GM23248 (cell line): ENCODE data around the gene TIMM22. TPM values are rescaled to one million over a fixed set of nuclear protein-coding genes. Genes with fewer than 3 reads are reported as not detected.

Source experiments
- DNase-seq: peaks from one replicate; pipeline ENCODE4 v3.0.0-alpha.2; 2015
- H2AFZ ChIP-seq: fragments of 200-600 bp; sonication (generic); 2 replicates; pipeline ENCODE4 v1.6.1; 2016; ENCODE audit warnings: antibody characterized with exemption
- H3F3A ChIP-seq: fragments of 200-600 bp; sonication (generic); 2 replicates; pipeline ENCODE4 v1.6.1; 2016; ENCODE audit warnings: mild to moderate bottlenecking, antibody characterized with exemption, mixed run types; ENCODE audit not compliant: insufficient read depth
- H3K27ac ChIP-seq: fragments of 200-600 bp; sonication (generic); 2 replicates; pipeline ENCODE4 v1.5.1; 2016; ENCODE audit warnings: mild to moderate bottlenecking
- H3K27me3 ChIP-seq: fragments of 200-600 bp; sonication (generic); replicated peaks from 2 replicates; pipeline ENCODE4 v1.6.1; 2016; ENCODE audit warnings: mild to moderate bottlenecking; ENCODE audit not compliant: insufficient read depth
- H3K36me3 ChIP-seq: fragments of 200-600 bp; sonication (generic); 2 replicates; pipeline ENCODE4 v1.6.1; 2016; ENCODE audit warnings: low read depth, mild to moderate bottlenecking
- H3K4me1 ChIP-seq: fragments of 200-600 bp; sonication (generic); 2 replicates; pipeline ENCODE4 v1.6.1; 2016; ENCODE audit warnings: mild to moderate bottlenecking; ENCODE audit not compliant: insufficient read depth
- H3K4me2 ChIP-seq: fragments of 200-600 bp; sonication (generic); one replicate; pipeline ENCODE4 v1.6.1; 2016; ENCODE audit warnings: mild to moderate bottlenecking; ENCODE audit not compliant: unreplicated experiment
- H3K4me3 ChIP-seq: fragments of 200-600 bp; sonication (generic); 2 replicates; pipeline ENCODE4 v1.5.1; 2016; ENCODE audit warnings: mild to moderate bottlenecking
- H3K79me2 ChIP-seq: fragments of 200-600 bp; sonication (generic); 2 replicates; pipeline ENCODE4 v1.6.1; 2016; ENCODE audit warnings: mild to moderate bottlenecking; ENCODE audit not compliant: insufficient read depth
- H3K9ac ChIP-seq: fragments of 200-600 bp; sonication (generic); 2 replicates; pipeline ENCODE4 v1.6.1; 2016; ENCODE audit warnings: mild to moderate bottlenecking
- H3K9me2 ChIP-seq: fragments of 200-600 bp; sonication (generic); 2 replicates; pipeline ENCODE4 v1.6.1; 2016; ENCODE audit warnings: mixed run types, mild to moderate bottlenecking, moderate library complexity; ENCODE audit not compliant: insufficient read depth
- H3K9me3 ChIP-seq: fragments of 200-600 bp; sonication (generic); one replicate; pipeline ENCODE4 v1.6.1; 2017; ENCODE audit warnings: low read depth
- H4K20me1 ChIP-seq: fragments of 200-600 bp; sonication (generic); 2 replicates; pipeline ENCODE4 v1.6.0; 2016; ENCODE audit not compliant: insufficient read depth
- EZH2 ChIP-seq: fragments of 200-600 bp; sonication (generic); IDR thresholded peaks from 2 replicates; pipeline ENCODE4 v1.6.1; 2018; ENCODE audit warnings: antibody characterized with exemption, mild to moderate bottlenecking; ENCODE audit not compliant: insufficient read depth, poor library complexity, severe bottlenecking
- EZH2phosphoT487 ChIP-seq: fragments of 200-600 bp; sonication (generic); IDR thresholded peaks from 2 replicates; pipeline ENCODE4 v1.6.1; 2018; ENCODE audit warnings: antibody characterized with exemption, moderate library complexity, mild to moderate bottlenecking, low read depth; ENCODE audit not compliant: insufficient read depth
- WGBS, 2 experiments: methylation state at CpG; one replicate each; pipeline ENCODE4 v1.1.6; 2015 to 2017; ENCODE audit warnings: low lambda C conversion rate in 2 of 2, low coverage in 1 of 2; ENCODE audit errors: missing lambda C conversion rate in 2 of 2; 5-methylcytosine and 5-hydroxymethylcytosine counted together
- in situ Hi-C: fragments of 300-500 bp; cut with MboI; formaldehyde crosslinking; loops from 2 replicates; pipeline ENCODE4 v1.15.0; 2020
- polyA plus RNA-seq: library from polyadenylated mRNA; unstranded; fragments of >200 nt; fragmentation: Nextera tagmentation; extraction: Ambion mirVana; gene quantifications from 2 replicates; pipeline ENCODE4 v1.2.1, GENCODE V29; 2016
- total RNA-seq: library from RNA; depleted of rRNA; stranded (reverse); fragments of >200 nt; shearing (Covaris generic); gene quantifications from 2 replicates; pipeline ENCODE4 v1.2.3, GENCODE V29; 2014

The TIMM22 gene
- total and polyA plus RNA-seq, 2 experiments from 2014 or later = 19.2 to 26.1 TPM

DNA sequence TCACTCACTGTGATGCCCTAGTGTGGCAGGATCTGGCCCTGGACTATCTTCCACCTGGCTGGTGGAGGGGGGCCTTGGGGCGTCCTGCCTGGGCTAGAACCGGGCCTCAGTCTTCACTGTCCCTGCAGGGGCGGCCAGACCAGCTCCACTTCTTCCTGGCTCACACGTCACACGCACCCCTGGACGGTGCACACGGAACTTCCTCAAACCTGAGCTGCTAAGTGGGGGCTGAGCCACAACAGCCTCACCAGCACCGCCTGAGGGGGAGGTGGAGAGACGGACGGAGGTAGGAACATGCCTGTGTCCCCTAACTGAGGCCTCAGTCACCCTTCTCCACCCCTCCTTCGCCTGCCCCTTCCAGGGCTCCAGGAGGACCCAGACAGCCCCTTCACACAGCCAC lies 36.6 kb downstream of the TIMM22 start:
- no peaks in the 10 kb centered on the region for H3K36me3 ChIP-seq
- H3K4me1 ChIP-seq = peaks cover 5% of the 10 kb centered on the region; the same call in 1 of the 2 replicates
- H3K9ac ChIP-seq = no peak overlapping the region
- H3K9me3 ChIP-seq = no peaks in the 10 kb centered on the region
- H2AFZ ChIP-seq = no peak overlapping the region
- H3K27me3 ChIP-seq = no peaks in the 10 kb centered on the region
- no peaks in the 10 kb centered on the region for H3K79me2 ChIP-seq
- H3K4me2 ChIP-seq = no peak overlapping the region
- no peak for DNase-seq
- no peak for TF ChIP-seq EZH2phosphoT487
- no peak for TF ChIP-seq EZH2
- H3K4me3 ChIP-seq = no peak overlapping the region
- in situ Hi-C loops = no loop called here
- H3K9me2 ChIP-seq = no peaks in the 10 kb centered on the region
- H3K27ac ChIP-seq = no peak overlapping the region
- 0 out of 2 replicates have a peak, but pooled peaks cover 4% of the 10 kb centered on the region for H4K20me1 ChIP-seq
- no peaks in the 10 kb centered on the region for H3F3A ChIP-seq
- WGBS, 2 experiments = 93 to 97% methylated on average over 11 of the region's 11 CpGs

DNA sequence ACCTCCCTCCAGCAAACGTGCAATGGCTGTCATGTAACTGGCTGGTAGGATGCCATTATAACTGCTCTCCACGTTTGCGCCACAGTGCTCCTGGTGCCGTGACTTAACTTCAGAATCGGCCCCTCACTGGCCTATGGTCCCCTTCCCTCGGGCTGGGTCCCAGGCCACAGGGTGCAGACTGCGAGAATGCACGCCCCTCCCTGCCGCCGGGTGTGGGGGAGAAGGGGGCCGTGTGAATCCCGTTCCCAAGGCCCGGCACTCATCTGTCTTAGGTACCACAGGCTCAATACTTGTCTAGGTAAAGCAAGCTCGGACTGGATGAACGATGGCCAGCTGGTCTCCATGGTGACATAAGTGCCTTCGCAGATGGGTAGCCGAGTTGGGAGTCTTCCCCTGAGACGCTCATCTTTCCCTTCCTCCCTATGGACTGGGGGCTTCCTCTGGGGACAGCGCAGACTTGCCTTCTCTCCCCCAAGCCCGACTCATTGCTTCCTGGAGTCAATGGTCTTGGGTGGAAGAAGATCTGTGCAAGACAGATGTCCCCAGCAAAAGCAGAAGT lies 37.8 kb downstream of the TIMM22 start:
- H3K9me3 ChIP-seq = no peaks in the 10 kb centered on the region
- H3F3A ChIP-seq = no peaks in the 10 kb centered on the region
- H3K4me1 ChIP-seq = no peaks in the 10 kb centered on the region
- H3K4me2 ChIP-seq = no peak overlapping the region
- H3K9ac ChIP-seq = no peak overlapping the region
- 0 out of 2 replicates have a peak, but pooled peaks cover 4% of the 10 kb centered on the region for H4K20me1 ChIP-seq
- no peaks in the 10 kb centered on the region for H3K9me2 ChIP-seq
- H3K36me3 ChIP-seq = no peaks in the 10 kb centered on the region
- H3K79me2 ChIP-seq = no peaks in the 10 kb centered on the region
- H3K27ac ChIP-seq = no peak overlapping the region
- WGBS, 2 experiments = 85 to 88% methylated on average over 20 of the region's 20 CpGs
- no peak overlapping the region for H3K4me3 ChIP-seq
- in situ Hi-C loops = no loop called here
- no peak overlapping the region for H2AFZ ChIP-seq
- TF ChIP-seq EZH2phosphoT487 (no peak), EZH2 (no peak)
- no peaks in the 10 kb centered on the region for H3K27me3 ChIP-seq
- DNase-seq = no peak

DNA sequence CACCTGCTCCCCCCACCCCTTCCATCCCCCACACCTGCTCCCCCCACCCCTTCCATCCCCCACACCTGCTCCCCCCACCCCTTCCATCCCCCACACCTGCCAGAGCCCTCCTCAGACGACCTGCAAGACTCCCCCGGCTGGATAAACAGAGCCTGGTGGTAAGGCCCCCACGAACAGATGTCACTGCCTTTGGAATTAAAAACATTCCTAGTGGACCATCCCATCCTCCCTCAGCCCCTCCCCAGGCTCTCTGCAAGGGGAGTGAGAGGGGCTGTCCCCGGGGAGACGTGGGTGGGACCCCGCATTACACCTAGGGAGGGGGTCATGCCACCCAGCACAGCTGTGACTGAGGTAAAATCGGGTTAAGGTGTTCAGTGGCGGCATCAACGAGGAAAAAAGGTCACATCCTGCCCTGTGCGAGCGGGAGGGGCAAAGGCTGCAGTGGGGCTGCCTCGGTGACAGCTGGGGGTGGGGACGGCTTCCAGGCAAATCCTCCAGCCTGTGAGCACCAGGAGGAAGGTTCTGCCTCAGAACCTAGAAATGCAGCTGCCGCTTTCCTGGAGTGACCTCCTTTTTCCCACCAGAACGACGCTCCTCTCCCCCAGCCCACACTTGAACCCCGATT lies 38.7 kb downstream of the TIMM22 start:
- Histone ChIP-seq H3F3A (no peaks in the 10 kb centered on the region), H3K27me3 (no peaks in the 10 kb centered on the region), H3K36me3 (no peaks in the 10 kb centered on the region), H3K9ac (no peak overlapping the region), H3K4me2 (no peak overlapping the region), H3K4me3 (no peak overlapping the region), H3K27ac (no peak overlapping the region), H3K4me1 (no peaks in the 10 kb centered on the region), H2AFZ (no peak overlapping the region), H3K9me2 (no peaks in the 10 kb centered on the region), H3K79me2 (no peaks in the 10 kb centered on the region), H4K20me1 (0 out of 2 replicates have a peak, but pooled peaks cover 4% of the 10 kb centered on the region), H3K9me3 (no peaks in the 10 kb centered on the region)
- WGBS, 2 experiments = 28 to 39% methylated on average over 14 to 17 of the region's 17 CpGs
- in situ Hi-C loops = no loop called here
- peak; percentile 37 for DNase-seq
- no peak for TF ChIP-seq EZH2
- TF ChIP-seq EZH2phosphoT487 = no peak

DNA sequence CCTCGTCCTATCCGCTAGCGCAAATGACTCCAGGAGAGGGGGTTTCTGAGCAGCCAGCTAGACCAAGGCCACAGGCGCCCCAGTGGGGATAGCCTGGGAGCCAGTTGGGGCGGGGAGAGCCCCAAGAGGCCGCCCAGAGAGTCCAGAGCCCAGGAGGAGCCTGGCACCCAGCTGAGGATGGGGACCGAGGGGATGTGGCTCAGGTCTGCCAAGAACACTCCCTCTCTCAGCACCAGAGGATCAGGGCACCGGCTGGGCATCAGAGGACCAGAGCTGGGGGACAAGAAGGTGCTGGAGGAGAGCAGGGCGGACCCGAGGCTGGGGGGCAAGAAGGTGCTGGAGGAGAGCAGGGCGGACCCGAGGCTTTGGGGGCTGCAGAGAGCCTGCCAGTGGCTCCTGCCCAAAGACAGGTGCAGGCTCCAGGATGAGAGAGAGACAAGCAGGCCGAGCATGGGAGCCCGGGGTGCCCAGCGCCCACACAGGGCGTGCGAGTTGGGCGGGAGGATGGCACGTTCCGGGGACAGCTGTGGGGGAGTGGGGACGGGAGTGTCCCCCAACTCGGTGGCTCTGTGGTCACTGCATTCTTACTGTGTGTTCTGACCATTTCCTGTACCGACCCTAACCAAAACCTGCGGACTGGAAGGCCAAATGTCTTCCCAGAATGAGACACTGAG lies 39.4 kb downstream of the TIMM22 start:
- no peaks in the 10 kb centered on the region for H3K36me3 ChIP-seq
- 0 out of 2 replicates have a peak, but pooled peaks cover 4% of the 10 kb centered on the region for H4K20me1 ChIP-seq
- no peaks in the 10 kb centered on the region for H3K27me3 ChIP-seq
- no peaks in the 10 kb centered on the region for H3K9me3 ChIP-seq
- H3K4me3 ChIP-seq = no peak overlapping the region
- H3K4me2 ChIP-seq = no peak overlapping the region
- 86 to 90% methylated on average over 22 to 24 of the region's 24 CpGs for WGBS, 2 experiments
- H3K9me2 ChIP-seq = no peaks in the 10 kb centered on the region
- H3K4me1 ChIP-seq = no peaks in the 10 kb centered on the region
- H3K9ac ChIP-seq = no peak overlapping the region
- no peak for DNase-seq
- in situ Hi-C loops = no loop called here
- TF ChIP-seq EZH2 = no peak
- H2AFZ ChIP-seq = no peak overlapping the region
- H3K79me2 ChIP-seq = no peaks in the 10 kb centered on the region
- no peaks in the 10 kb centered on the region for H3F3A ChIP-seq
- H3K27ac ChIP-seq = no peak overlapping the region
